Tibial artery (tissue), 4 donors: Measurements from ENCODE around the gene SPATA17.

Experiments
- DNase-seq, 2 donors: peaks; one replicate each; pipeline ENCODE4 v3.0.0-alpha.2; 2019
- H3K27ac ChIP-seq, 2 donors: fragments of 200-600 bp; sonication (generic) in 1 of 2; 1 replicate in 1 of 2; 2 replicates in 1 of 2; pipeline ENCODE4 v1.5.1; 2018 to 2019; ENCODE audit warnings: mild to moderate bottlenecking in 1 of 2
- H3K27me3 ChIP-seq, 2 donors: fragments of 200-600 bp; sonication (generic) in 1 of 2; one replicate each; pipeline versions ENCODE4 v1.5.1 to v1.6.0; 2016 to 2019
- H3K36me3 ChIP-seq, 3 donors: fragments of 200-600 bp; sonication (generic) in 2 of 3; one replicate each; pipeline ENCODE4 v1.5.1; 2016 to 2019; ENCODE audit warnings: mild to moderate bottlenecking in 2 of 3
- H3K4me1 ChIP-seq, 4 donors: fragments of 200-600 bp; sonication (generic) in 2 of 4; 1 replicate in 3 of 4; 2 replicates in 1 of 4; pipeline ENCODE4 v1.5.1; 2016 to 2019
- H3K4me3 ChIP-seq, 2 donors: fragments of 200-600 bp; sonication (generic) in 1 of 2; 1 replicate in 1 of 2; 2 replicates in 1 of 2; pipeline ENCODE4 v1.5.1; 2018 to 2019; ENCODE audit warnings: mild to moderate bottlenecking in 2 of 2
- H3K9me3 ChIP-seq, 3 donors: fragments of 200-600 bp; sonication (generic) in 1 of 3; one replicate each; pipeline ENCODE4 v1.5.1; 2016 to 2019
- CTCF ChIP-seq, 2 experiments: fragments of 200-600 bp in 1 of 2; fragments of 450-650 bp in 1 of 2; IDR thresholded peaks; one replicate each; pipeline ENCODE4 v1.5.1; 2017 to 2019; ENCODE audit warnings: antibody characterized with exemption in 2 of 2, mild to moderate bottlenecking in 1 of 2, moderate library complexity in 1 of 2
- intact Hi-C: fragments of 100-400 bp; cut with DNase I; formaldehyde crosslinking; loops from one replicate; pipeline ENCODE4 v1.15.0; 2023; ENCODE audit warnings: low total_unique reads

Gene SPATA17

GRCh38 chr1:217919683-217920388 is 288.7 kb downstream of the SPATA17 start:
- intact Hi-C loops: no loop called here
- Histone ChIP-seq H3K36me3 (no peaks in the 10 kb centered on the region), H3K27ac (no peak overlapping the region), H3K4me3 (no peak overlapping the region), H3K27me3 (peaks cover 0 to 22% of the 10 kb centered on the region in 2 donors), H3K4me1 (no peaks in the 10 kb centered on the region), H3K9me3 (no peaks in the 10 kb centered on the region)
- TF ChIP-seq CTCF (IDR thresholded peaks at IDR 0.05): no peak
- no peak for DNase-seq
